ENCODE results near the gene DOHH.

GRCh38 chr19:3547767-3548282, 47.4 kb upstream of the DOHH start:
- no peak for TF ChIP-seq EZH2phosphoT487 (IDR thresholded peaks at IDR 0.05; ENCODE audit: insufficient read depth, low read depth)
- TF ChIP-seq EZH2 (IDR thresholded peaks at IDR 0.05; ENCODE audit: insufficient read depth, poor library complexity, severe bottlenecking) = no peak
